Dermis microvascular lymphatic vessel endothelial cell (primary cell): ENCODE results near the gene ALOX15B. TPM values are rescaled to one million over a fixed set of nuclear protein-coding genes. Genes with fewer than 3 reads are reported as not detected.

Source experiments
- DNase-seq, 2 donors: peaks; one replicate each; pipeline versions ENCODE4 v3.0.0 to v3.0.0-alpha.2; 2010; ENCODE audit warnings: low read depth in 2 of 2
- total RNA-seq: library from RNA; depleted of rRNA; stranded (reverse); fragments of >200 nt; gene quantifications from 2 replicates; pipeline ENCODE4 v1.2.1, GENCODE V29; 2014

Gene ALOX15B
- total RNA-seq, 1 donor from 2014 or later: not detected

- DNase-seq: no peak
Measured at GRCh38 chr17:8032442-8032841, 6.4 kb upstream of the ALOX15B start.

DNA sequence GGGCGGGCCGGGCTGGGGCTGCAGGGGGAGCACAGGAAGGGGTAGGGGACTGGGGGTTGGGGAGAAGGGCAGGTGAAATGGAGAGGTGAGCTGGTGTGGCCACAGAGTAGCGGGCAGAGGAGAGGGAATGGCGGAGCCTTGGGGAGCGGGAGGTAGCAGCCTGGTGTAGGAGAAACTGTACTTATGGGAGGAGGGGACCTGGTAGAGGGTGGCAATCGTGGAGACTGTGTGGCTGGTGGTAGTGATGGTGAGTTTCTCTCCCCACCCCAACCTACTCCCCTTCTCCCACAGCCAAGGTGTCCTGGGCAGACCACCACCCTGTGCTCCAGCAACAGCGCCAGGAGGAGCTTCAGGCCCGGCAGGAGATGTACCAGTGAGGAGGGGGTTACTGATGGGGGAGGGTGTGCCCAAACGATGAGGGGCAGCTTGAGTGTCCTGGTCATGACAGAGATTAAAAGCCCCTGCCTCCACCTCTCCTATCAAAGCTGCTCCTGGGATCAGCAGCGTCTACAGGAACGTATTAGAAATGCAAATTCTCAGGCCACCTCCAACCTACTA lies 831 bp downstream of the ALOX15B start:
- DNase-seq: no peak

- peak; percentile 47 to 65 for DNase-seq
Measured at GRCh38 chr17:8041249-8041928, 2.5 kb downstream of the ALOX15B start.

DNA sequence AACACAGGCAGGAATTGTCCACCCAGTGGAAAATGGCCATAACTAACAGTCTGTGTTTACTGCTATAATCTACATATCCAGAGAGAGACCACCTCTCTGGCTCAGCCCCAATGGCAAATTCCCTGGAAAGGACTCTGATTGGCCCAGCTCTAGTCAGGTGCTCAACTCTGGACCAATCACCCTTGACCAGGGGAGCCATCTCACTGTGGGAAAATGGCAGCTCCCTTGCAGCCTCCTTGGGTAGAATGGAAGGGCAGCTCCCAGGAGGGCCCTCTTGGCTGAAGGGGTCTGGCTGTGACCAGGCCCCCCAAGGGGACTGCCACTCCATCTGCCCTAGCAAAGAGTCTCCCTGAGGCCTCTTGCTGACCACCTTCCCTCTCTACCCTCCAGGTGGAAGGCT lies 3.1 kb downstream of the ALOX15B start:
- no peak for DNase-seq

GRCh38 chr17:8044819-8045810 lies 6.3 kb downstream of the ALOX15B start:
- no peak for DNase-seq

DNA sequence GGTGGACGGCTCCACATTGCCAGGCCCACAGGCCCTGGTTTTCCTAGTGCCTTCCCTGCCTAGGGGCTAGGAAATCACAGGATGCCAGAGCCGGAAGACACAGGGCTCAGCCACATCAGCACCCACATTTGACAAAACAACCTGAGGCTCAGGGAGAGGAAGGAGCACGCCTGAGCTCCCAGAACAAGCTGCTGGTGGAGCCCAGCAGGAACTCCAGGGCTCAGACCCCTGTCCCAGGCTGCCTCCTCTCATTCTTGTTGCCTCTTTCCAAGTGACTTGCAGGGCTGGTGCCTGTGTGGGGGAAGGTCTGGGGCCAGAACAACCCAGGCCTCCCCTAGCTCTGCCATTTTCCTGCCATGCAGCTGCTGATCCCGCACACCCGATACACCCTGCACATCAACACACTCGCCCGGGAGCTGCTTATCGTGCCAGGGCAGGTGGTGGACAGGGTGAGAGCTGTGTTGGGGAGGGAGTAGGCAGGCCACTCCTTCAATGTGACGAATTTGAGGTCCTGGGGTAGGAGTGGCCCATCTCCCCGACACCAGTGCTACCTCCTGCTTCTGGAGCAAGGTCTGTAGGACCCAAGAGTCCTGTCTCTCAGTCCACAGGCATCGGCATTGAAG lies 7.6 kb downstream of the ALOX15B start:
- no peak for DNase-seq

- DNase-seq: no peak
Measured at GRCh38 chr17:8046929-8047768, 8.3 kb downstream of the ALOX15B start.

GRCh38 chr17:8047769-8048110 lies 8.9 kb downstream of the ALOX15B start:
- no peak for DNase-seq

GRCh38 chr17:8048236-8048635 lies 9.4 kb downstream of the ALOX15B start:
- DNase-seq: no peak

DNA sequence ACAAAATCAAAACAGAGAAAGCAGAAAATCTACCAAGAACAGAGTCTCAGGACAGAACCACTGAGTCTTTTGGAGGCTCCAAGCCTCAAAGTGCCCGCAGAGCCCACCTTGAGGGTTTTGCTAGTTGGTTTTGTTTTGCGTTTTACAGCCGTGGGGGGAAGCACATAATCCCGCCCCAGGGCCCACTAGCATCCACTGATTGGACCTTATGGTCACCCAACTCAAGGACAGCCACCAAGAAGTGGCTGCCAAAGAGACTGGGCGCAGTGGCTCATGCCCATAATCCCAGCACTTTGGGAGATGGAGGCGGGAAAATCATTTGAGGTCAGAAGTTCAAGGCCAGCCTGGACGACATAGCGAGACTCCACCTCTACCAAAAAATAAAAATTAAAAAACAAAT lies 9.9 kb downstream of the ALOX15B start:
- DNase-seq: no peak

DNA sequence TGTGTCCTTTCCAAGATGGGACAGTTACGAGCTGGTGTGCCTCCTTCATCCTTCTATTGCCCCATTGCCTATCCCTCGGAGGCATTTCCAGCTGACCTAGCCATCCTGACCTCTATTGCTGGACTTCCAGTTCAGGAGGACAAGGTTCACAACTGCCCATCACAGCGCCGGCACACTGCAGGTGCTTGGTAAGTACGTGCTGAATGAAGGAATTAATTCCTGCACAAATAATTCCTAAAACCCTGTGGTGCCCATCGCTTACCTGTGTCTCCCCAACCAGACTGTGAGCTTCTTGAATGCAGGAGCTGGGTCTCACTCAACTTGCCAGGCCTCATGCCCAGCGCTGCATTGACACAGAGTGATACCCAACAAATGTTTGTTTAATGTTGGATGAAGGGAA lies 13.0 kb downstream of the ALOX15B start:
- no peak for DNase-seq

GRCh38 chr17:8052256-8053252 lies 13.7 kb downstream of the ALOX15B start:
- DNase-seq: no peak

- no peak for DNase-seq
Measured at GRCh38 chr17:8053600-8053999, 14.7 kb downstream of the ALOX15B start.

- DNase-seq: no peak
Measured at GRCh38 chr17:8055851-8056231, 17.0 kb downstream of the ALOX15B start.

GRCh38 chr17:8056232-8056975 lies 17.5 kb downstream of the ALOX15B start:
- DNase-seq: peak in 1 of 2 donors; percentile 90

- DNase-seq: no peak
Measured at GRCh38 chr17:8056976-8057625, 18.2 kb downstream of the ALOX15B start.

- peak; percentile 70 to 81 for DNase-seq
Measured at GRCh38 chr17:8057691-8058114, 18.8 kb downstream of the ALOX15B start.

DNA sequence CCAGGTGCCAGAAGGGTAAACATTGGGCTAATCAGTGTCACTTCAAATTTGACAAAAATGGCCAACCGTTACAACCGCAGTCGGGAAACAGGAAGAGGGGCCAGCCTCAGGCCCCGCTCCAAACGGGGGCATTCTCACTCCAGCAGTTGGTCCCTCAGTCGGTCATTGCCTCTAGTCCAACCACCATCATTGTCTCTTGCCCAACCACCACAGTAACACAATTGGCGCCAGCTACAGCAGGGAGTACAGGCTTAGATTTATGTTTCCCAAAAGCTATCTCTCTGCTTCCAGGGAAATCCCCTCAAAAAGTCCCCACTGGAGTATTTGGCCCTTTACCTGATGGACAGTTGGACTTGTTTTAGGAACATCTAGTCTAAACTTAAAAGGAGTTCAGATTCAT lies 20.3 kb downstream of the ALOX15B start:
- peak in 1 of 2 donors; percentile 13 for DNase-seq

DNA sequence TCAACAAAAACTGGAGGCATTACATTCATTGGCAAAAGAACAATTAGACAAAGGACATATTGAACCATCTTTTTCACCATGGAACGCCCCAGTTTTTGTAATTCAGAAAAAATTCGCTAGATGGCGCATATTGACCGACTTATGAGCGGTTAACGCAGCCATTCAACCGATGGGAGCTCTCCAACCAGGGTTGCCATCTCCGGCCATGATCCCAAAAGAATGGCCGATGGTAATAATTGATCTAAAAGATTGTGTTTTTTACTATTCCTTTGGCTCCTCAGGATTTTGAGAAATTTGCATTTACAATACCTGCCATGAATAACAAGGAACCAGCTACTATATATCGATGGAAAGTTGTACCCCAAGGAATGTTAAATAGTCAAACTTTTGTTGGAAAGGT lies 21.4 kb downstream of the ALOX15B start:
- peak; percentile 67 to 74 for DNase-seq
